A673 (cell line): ENCODE results near the gene ELP4.

Experiments used
- CTCF ChIP-seq: fragments of 300-800, 200-600 bp; sonication (generic); conservative IDR thresholded peaks from 2 replicates; pipeline ENCODE4 v1.5.1; 2017; ENCODE audit warnings: low read depth, mild to moderate bottlenecking, antibody characterized with exemption, low read length, moderate library complexity, mixed read lengths
- EZH2 ChIP-seq: fragments of 200-600 bp; sonication (generic); IDR thresholded peaks from 2 replicates; pipeline ENCODE4 v1.6.1; 2017; ENCODE audit warnings: borderline replicate concordance, low read depth, mild to moderate bottlenecking, mixed read lengths, antibody characterized with exemption, low read length; ENCODE audit not compliant: poor library complexity, severe bottlenecking

- no peak for TF ChIP-seq EZH2
- TF ChIP-seq CTCF, result no peak
Measured at GRCh38 chr11:31617246-31617645, 107.7 kb downstream of the ELP4 start.
